Activated CD8-positive, alpha-beta T cell treated with anti-CD3 and anti-CD28 coated beads for 36 hours (primary cell): ENCODE data around the gene LGR6. TPM values are rescaled to one million over a fixed set of nuclear protein-coding genes. Genes with fewer than 3 reads are reported as not detected.

Experiments used
- ATAC-seq: fragments of 200-7000 bp; cut with Tn5 transposase; one replicate; pipeline ENCODE4 v1.10.0; 2021; ENCODE audit warnings: mild to moderate bottlenecking, moderate library complexity
- CTCF ChIA-PET: fragments of 350-600 bp; sonication (Branson Sonifier 250); formaldehyde crosslinking; loops from one replicate; lab custom pipeline; 2021; ENCODE audit warnings: antibody characterized with exemption; lab: Charles Lee
- POLR2A ChIA-PET: fragments of 350-600 bp; sonication (Branson Sonifier 250); formaldehyde crosslinking; loops from one replicate; lab custom pipeline; 2021; ENCODE audit warnings: antibody characterized with exemption; lab: Charles Lee
- DNase-seq: peaks from one replicate; pipeline ENCODE4 v3.0.0-alpha.2; 2020
- H3K27ac Mint-ChIP-seq: one replicate; pipeline ENCODE4 v1.8.0; 2021; ENCODE audit warnings: mild to moderate bottlenecking, mixed read lengths
- H3K27me3 Mint-ChIP-seq: one replicate; pipeline ENCODE4 v1.8.0; 2021; ENCODE audit warnings: mixed read lengths
- H3K36me3 Mint-ChIP-seq: one replicate; pipeline ENCODE4 v1.8.0; 2021; ENCODE audit warnings: low read depth, mixed read lengths
- H3K4me1 Mint-ChIP-seq: one replicate; pipeline ENCODE4 v1.8.0; 2021; ENCODE audit warnings: low read depth, mixed read lengths
- H3K4me3 Mint-ChIP-seq: one replicate; pipeline ENCODE4 v1.8.0; 2021; ENCODE audit warnings: mild to moderate bottlenecking, moderate library complexity, mixed read lengths
- H3K9me3 Mint-ChIP-seq: one replicate; pipeline ENCODE4 v1.8.0; 2021; ENCODE audit warnings: mixed read lengths
- intact Hi-C: fragments of 100-400 bp; cut with micrococcal nuclease; formaldehyde crosslinking; loops from one replicate; pipeline ENCODE4 v1.10.0; 2022
- total RNA-seq, 2 experiments: library from RNA; stranded (reverse); gene quantifications; one replicate each; pipeline ENCODE4 v1.2.3, GENCODE V29; 2021
- TF ChIP-seq, protein P1 (sequence below): fragments of 200-600 bp; IDR thresholded peaks from one replicate; pipeline ENCODE4 v1.8.0; 2022; ENCODE audit warnings: antibody characterized with exemption, mild to moderate bottlenecking

Gene LGR6
- total RNA-seq, 2 experiments from 2014 or later, result 0.34 TPM

- no peaks in the 10 kb centered on the region for H3K36me3 Mint-ChIP-seq
- H3K27ac Mint-ChIP-seq, result no peak overlapping the region
- TF ChIP-seq, protein P1, sequence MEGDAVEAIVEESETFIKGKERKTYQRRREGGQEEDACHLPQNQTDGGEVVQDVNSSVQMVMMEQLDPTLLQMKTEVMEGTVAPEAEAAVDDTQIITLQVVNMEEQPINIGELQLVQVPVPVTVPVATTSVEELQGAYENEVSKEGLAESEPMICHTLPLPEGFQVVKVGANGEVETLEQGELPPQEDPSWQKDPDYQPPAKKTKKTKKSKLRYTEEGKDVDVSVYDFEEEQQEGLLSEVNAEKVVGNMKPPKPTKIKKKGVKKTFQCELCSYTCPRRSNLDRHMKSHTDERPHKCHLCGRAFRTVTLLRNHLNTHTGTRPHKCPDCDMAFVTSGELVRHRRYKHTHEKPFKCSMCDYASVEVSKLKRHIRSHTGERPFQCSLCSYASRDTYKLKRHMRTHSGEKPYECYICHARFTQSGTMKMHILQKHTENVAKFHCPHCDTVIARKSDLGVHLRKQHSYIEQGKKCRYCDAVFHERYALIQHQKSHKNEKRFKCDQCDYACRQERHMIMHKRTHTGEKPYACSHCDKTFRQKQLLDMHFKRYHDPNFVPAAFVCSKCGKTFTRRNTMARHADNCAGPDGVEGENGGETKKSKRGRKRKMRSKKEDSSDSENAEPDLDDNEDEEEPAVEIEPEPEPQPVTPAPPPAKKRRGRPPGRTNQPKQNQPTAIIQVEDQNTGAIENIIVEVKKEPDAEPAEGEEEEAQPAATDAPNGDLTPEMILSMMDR, result no peak
- ATAC-seq, result no peak
- H3K9me3 Mint-ChIP-seq, result no peaks in the 10 kb centered on the region
- intact Hi-C loops, result no loop called here
- no peak for DNase-seq
- no peaks in the 10 kb centered on the region for H3K4me1 Mint-ChIP-seq
- POLR2A ChIA-PET, result no interaction called here
- no peaks in the 10 kb centered on the region for H3K27me3 Mint-ChIP-seq
- CTCF ChIA-PET, result interaction anchor here (1.1 to 1.3 kb wide), 5 partner anchors 13 to 110 kb away, joined by 3 to 4 read pairs (median 4); no protein-coding TSS in a partner anchor
- no peak overlapping the region for H3K4me3 Mint-ChIP-seq
Observed at GRCh38 chr1:202302166-202302565, 108.6 kb downstream of the LGR6 start.

DNA sequence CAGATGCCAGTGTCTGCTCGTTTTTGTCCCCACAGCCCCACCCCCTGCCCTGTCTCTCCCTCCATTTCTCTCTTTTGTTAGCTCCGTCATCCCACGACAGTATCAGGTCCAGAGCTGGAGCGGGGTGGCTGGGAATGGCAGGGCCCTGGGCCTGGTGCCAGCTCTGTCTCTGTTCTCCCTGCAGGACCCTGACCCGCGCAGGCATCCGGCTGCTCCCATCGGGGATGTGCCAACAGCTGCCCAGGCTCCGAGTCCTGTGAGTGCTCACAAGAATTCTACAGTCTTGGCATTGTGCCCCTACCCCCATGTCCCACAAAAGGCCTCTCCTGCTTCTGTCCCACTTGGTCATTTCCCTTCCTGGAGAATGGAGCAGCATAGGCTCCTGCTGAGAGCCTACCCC, 110.8 kb downstream of the LGR6 start:
- ChIA-PET CTCF (interaction anchor here (0.9 to 4.0 kb wide), 2 partner anchors 9 to 111 kb away, joined by 3 to 13 read pairs; partner anchors contain the start of gene LGR6), POLR2A (no interaction called here)
- H3K27me3 Mint-ChIP-seq, result no peaks in the 10 kb centered on the region
- no peak overlapping the region for H3K4me3 Mint-ChIP-seq
- H3K9me3 Mint-ChIP-seq, result no peaks in the 10 kb centered on the region
- no peaks in the 10 kb centered on the region for H3K36me3 Mint-ChIP-seq
- H3K4me1 Mint-ChIP-seq, result no peaks in the 10 kb centered on the region
- no peak for ATAC-seq
- no peak for DNase-seq
- no peak overlapping the region for H3K27ac Mint-ChIP-seq
- intact Hi-C loops, result no loop called here
- TF ChIP-seq, protein P1, result no peak

GRCh38 chr1:202305168-202305567, 111.6 kb downstream of the LGR6 start:
- POLR2A ChIA-PET, result no interaction called here
- TF ChIP-seq, protein P1, result no peak
- Mint-ChIP-seq H3K36me3 (no peaks in the 10 kb centered on the region), H3K27ac (no peak overlapping the region), H3K4me1 (no peaks in the 10 kb centered on the region), H3K27me3 (no peaks in the 10 kb centered on the region), H3K9me3 (no peaks in the 10 kb centered on the region), H3K4me3 (no peak overlapping the region)
- ATAC-seq (no peak), DNase-seq (no peak)
- CTCF ChIA-PET, result interaction anchor here (0.9 to 4.0 kb wide), 2 partner anchors 9 to 112 kb away, joined by 3 to 13 read pairs; partner anchors contain the start of gene LGR6
- intact Hi-C loops, result no loop called here

DNA sequence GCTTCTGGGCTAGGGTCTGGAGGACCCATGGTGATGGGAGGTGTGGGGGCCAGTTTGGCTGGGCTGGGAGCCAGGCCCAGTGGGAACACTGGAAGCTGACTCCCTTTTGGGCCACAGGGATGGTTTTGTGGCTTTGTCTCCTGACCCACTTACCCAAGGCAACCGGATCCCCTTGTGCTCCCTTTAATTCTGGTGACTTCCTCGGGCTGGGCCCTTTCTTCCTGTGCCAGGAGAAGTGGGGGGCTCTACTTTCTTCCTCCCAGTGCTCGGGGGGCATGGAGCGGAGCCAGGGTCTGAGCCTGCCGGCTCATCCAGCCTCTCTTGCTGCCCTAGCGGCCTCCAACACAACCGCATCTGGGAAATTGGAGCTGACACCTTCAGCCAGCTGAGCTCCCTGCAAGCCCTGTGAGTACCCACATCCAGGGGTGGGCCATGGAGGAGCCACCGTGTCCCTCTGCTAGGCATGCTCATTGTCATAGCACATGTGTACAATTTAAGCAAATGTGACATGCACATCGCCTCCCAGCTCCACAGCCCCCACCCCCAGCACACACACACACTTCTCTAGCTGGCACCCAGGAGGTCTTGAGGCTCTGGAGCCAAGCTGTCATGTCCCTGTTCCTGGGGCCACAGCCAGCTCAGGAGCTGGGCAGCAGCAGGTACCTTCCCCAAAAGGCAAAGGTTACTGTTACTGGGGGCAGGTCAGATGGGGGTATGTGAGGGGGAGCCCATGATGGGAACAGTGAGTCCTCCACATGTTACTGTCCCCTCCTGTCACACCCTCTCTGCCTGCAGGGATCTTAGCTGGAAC, 113.1 kb downstream of the LGR6 start:
- CTCF ChIA-PET, result interaction anchor here (0.5 to 4.0 kb wide), 8 partner anchors 7 to 270 kb away, joined by 3 to 13 read pairs (median 6); no protein-coding TSS in a partner anchor
- intact Hi-C loops, result no loop called here
- H3K4me3 Mint-ChIP-seq, result no peak overlapping the region
- peaks cover 1% of the 10 kb centered on the region for H3K27me3 Mint-ChIP-seq
- TF ChIP-seq, protein P1, result no peak
- H3K36me3 Mint-ChIP-seq, result no peaks in the 10 kb centered on the region
- no peaks in the 10 kb centered on the region for H3K9me3 Mint-ChIP-seq
- H3K27ac Mint-ChIP-seq, result no peak overlapping the region
- no peak for ATAC-seq
- POLR2A ChIA-PET, result no interaction called here
- no peak for DNase-seq
- H3K4me1 Mint-ChIP-seq, result peaks cover 3% of the 10 kb centered on the region
